GM12878 (cell line): Measurements from ENCODE around the gene IGFBP3.
"Not testable (repeated sequence)": the region's sequence is repeated elsewhere in the genome, so short reads cannot be mapped to it uniquely, and the experiment has no call there.

ENCODE experiments used
- EGR1 ChIP-seq, 2 experiments: IDR thresholded peaks; 1 replicate in 1 of 2; 2 replicates in 1 of 2; pipeline ENCODE4 v1.6.1; 2011 to 2012; ENCODE audit warnings: low read depth in 2 of 2, low read length in 2 of 2, borderline replicate concordance in 1 of 2, mild to moderate bottlenecking in 1 of 2, moderate library complexity in 1 of 2
- GABPA ChIP-seq: IDR thresholded peaks from 2 replicates; pipeline ENCODE4 v1.6.1; 2014; ENCODE audit warnings: antibody characterized with exemption, low read depth, mild to moderate bottlenecking, inconsistent platforms
- TF ChIP-seq, protein P1 (sequence below): IDR thresholded peaks from 2 replicates; pipeline ENCODE4 v1.6.1; 2012; ENCODE audit warnings: low read depth, low read length, improper control_type of control experiment

DNA sequence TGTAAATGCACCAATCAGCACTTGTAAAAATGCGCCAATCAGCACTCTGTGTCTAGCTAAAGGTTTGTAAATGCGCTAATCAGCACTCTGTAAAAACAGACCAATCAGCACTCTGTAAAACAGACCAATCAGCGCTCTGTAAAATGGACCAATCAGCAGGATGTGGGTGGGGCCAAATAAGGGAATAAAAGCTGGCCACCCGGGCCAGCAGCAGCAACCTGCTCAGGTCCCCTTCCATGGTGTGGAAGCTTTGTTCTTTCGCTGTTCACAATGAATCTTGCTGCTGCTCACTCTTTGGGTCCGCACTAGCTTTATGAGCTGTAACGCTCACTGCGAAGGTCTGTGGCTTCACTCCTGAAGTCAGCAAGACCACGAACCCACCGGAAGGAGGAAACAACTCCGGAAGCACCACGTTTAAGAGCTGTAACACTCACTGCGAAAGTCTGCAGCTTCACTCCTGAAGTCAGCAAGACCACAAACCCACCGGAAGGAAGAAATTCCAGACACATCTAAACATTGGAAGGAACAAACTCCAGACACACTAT is 19.2 kb upstream of the IGFBP3 start:
- TF ChIP-seq GABPA; EGR1 (IDR thresholded peaks at IDR 0.05; ENCODE audit: borderline replicate concordance in 1 of 2, low read depth in 2 of 2, low read length in 2 of 2): not testable (repeated sequence)
- TF ChIP-seq, protein P1, sequence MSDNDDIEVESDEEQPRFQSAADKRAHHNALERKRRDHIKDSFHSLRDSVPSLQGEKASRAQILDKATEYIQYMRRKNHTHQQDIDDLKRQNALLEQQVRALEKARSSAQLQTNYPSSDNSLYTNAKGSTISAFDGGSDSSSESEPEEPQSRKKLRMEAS: not testable (repeated sequence)
